IPS-15b (cell line): ENCODE results near the gene LGALS9B.
"Not testable (repeated sequence)": the region's sequence is repeated elsewhere in the genome, so short reads cannot be mapped to it uniquely, and the experiment has no call there.

Experiments
- H3K27me3 ChIP-seq: one replicate; pipeline ENCODE4 v1.6.1; 2013; ENCODE audit warnings: low read length; ENCODE audit not compliant: control insufficient read depth, insufficient read depth
- H3K36me3 ChIP-seq: one replicate; pipeline ENCODE4 v1.6.1; 2013; ENCODE audit warnings: low read length; ENCODE audit not compliant: control insufficient read depth, insufficient read depth
- H3K4me1 ChIP-seq: one replicate; pipeline ENCODE4 v1.6.1; 2013; ENCODE audit warnings: mild to moderate bottlenecking, low read length; ENCODE audit not compliant: control insufficient read depth, insufficient read depth
- H3K4me3 ChIP-seq: one replicate; pipeline ENCODE4 v1.5.1; 2013; ENCODE audit warnings: low read depth, low read length
- H3K9ac ChIP-seq: one replicate; pipeline ENCODE4 v1.6.1; 2013; ENCODE audit warnings: low read depth, mild to moderate bottlenecking, low read length
- H3K9me3 ChIP-seq: one replicate; pipeline ENCODE4 v1.6.1; 2013; ENCODE audit warnings: mild to moderate bottlenecking, low read length; ENCODE audit not compliant: control insufficient read depth, insufficient read depth

The LGALS9B gene

DNA sequence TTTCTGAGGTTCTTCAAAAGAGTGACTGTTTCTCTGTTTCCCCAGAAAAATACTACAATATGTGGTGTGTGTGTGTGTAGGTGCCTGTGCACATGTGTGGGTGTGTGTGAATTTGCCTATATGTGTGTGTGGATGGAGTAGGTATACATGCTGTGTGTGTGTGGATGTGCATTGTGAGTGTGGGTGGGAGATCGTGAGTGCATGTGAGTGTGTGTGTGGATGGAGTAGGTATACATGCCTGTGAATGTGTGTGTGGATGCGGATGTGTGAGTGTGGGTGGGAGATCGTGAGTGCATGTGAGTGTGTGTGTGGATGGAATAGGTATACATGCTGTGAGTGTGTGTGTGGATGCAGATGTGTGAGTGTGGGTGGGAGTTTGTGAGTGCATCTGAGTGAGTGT, 32.2 kb downstream of the LGALS9B start:
- H3K4me3 ChIP-seq: not testable (repeated sequence)

DNA sequence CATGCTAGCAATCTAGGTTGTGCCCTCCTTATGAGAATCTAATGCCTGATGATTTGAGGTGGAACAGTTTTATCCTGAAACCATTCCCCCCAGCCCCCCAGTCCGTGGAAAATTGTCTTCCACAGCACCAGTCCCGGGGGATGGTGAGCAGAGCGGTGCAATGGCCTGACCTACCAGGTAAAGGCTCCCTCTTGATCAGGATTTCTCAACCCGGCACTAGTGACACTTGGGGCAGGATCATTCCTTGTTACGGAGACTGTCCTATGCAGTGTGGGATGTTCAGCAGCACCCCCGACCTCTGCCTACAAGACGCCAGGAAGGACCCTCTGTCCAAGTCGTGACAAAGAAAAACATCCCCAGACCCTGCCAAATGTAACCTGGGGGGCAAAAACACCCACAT, 34.0 kb downstream of the LGALS9B start:
- not testable (repeated sequence) for H3K36me3 ChIP-seq, H3K9ac ChIP-seq, H3K27me3 ChIP-seq, H3K9me3 ChIP-seq, H3K4me1 ChIP-seq, H3K4me3 ChIP-seq

More for the DNA sequence above, 32.2 kb downstream of the LGALS9B start:
- not testable (repeated sequence) for H3K9me3 ChIP-seq, H3K27me3 ChIP-seq, H3K4me1 ChIP-seq, H3K36me3 ChIP-seq, H3K9ac ChIP-seq

DNA sequence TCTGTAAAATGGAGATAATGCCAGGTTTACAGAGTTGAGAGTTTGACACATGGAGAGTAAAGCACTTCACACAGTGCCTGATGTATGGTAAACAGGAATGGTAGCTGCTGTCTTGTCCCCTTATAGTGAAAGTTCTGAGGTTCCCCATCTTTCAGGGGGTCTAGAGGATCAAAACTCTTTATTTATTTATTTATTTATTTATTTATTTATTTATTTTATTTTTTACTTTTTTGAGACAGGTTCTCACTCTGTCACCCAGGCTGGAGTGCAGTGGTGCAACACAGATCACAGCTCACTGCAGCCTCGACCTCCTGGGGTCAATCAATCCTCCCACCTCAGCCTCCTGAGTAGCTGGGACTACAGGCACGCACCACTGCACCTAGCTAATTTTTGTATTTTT, 40.1 kb downstream of the LGALS9B start:
- H3K9ac ChIP-seq, H3K27me3 ChIP-seq: not testable (repeated sequence)

DNA sequence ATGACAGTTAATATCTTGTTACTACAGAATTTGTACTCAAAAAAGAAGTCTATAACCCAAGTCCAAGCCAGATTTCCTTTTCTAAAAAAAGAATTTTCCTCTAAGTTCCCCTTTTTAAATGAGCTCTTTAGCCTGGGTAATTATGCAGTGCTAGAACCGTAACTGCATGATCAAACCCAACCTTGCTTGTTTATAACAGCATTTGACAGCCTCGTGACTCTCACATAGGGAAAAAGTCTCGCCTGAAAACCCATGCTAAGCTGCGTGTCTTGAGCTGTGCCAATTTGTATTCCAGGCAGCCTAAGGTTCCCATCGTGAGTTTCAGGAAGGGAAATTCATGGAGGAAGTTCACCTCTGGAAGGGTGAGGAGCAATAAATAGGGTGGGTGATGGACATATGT, 44.5 kb downstream of the LGALS9B start:
- H3K4me1 ChIP-seq, H3K4me3 ChIP-seq, H3K9me3 ChIP-seq, H3K9ac ChIP-seq, H3K36me3 ChIP-seq, H3K27me3 ChIP-seq: not testable (repeated sequence)

More for the DNA sequence above, 40.1 kb downstream of the LGALS9B start:
- not testable (repeated sequence) for H3K36me3 ChIP-seq, H3K4me1 ChIP-seq, H3K4me3 ChIP-seq, H3K9me3 ChIP-seq

DNA sequence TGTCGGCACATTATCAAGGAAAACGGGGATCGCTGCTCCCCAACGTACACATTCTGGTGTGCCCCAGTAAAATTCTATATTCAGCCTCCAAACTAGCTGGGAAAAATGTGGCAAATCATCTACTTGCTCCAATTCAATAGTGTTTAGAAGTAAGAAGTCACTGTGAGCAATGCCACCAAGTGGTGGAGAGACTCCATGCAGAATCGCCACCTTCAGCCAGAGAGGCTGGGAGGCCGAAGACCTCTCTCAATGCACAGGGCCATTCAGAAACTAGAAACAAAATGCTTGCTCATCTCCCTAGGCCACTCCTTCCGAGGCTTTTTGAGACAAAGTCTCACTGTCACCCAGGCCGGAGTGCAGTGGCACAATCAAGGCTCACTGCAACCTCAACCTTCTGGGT, 48.5 kb downstream of the LGALS9B start:
- H3K27me3 ChIP-seq, H3K36me3 ChIP-seq: not testable (repeated sequence)

DNA sequence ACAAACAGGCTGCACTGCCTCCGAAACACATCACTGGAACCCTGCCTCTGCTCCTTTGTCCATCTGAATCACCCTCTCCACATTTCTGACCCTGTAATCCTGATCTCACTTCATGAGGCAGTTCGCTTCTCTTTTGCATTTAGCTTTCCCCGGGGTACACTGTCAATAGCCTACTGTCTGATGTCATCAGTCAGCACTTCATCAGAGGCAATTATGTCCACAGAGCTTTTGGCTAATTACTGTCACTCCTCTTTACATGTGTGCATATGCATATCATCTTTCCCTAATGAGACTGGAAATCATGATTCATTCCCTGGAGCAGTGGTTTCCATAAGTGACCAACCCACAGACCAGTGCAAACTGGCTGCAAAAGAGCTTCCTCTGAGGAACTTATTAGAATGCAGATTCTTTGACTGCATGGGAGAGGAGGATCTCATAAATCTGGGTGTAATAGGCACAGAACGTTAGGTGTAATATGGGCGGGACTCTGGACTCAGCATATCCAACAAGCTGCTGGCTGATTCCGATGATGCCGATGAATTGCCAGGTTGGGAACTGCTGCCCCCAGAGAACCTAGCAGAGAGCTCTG, 49.8 kb downstream of the LGALS9B start:
- not testable (repeated sequence) for H3K9me3 ChIP-seq, H3K27me3 ChIP-seq, H3K36me3 ChIP-seq, H3K4me3 ChIP-seq, H3K9ac ChIP-seq, H3K4me1 ChIP-seq

More for the DNA sequence above, 48.5 kb downstream of the LGALS9B start:
- not testable (repeated sequence) for H3K9ac ChIP-seq, H3K9me3 ChIP-seq, H3K4me1 ChIP-seq, H3K4me3 ChIP-seq

DNA sequence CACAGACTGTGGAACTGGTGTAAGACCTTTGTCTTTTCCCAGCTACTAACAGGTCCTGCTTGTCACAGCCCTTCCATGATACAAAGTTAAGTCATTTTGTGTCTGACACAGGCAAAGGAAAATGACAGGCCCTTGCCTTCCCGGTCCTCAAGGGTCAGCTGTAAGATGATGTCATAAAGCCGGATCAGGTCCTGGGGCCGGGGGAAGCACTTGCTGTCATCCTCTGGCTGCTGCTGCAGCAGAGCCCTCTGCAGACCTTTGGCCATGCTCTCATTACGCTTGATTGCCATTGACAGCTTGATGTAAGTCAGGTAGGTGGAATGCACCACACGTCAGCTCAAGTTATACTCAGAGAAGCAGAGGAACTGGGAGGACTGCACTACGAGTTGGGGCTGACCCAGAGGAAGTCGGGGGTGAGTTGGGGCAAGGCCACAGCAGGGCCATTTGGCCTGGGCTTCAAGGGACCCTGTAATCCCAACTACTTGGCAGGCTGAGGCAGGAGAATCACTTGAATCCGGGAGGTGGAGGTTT, 50.9 kb downstream of the LGALS9B start:
- not testable (repeated sequence) for H3K9me3 ChIP-seq, H3K4me1 ChIP-seq, H3K4me3 ChIP-seq, H3K9ac ChIP-seq, H3K27me3 ChIP-seq, H3K36me3 ChIP-seq

DNA sequence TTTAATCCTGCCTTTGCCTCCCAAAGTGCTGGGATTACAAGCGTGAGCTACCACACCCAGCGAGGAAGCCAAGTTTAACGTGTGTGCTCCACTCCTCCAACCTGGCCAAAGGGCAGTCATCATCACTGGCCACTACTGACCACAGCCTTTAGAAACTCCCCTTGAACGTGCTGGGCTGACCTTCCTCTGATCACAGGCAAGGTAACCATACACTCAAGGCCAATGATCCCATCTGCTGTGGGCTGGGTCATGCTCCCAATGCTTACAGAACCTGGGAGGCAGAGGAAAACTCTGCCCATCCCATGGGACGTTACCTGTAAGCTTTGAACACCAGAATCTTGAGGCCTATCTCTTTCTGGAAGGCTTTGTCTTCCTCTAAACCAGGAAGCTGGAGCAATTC, 51.9 kb downstream of the LGALS9B start:
- H3K4me3 ChIP-seq, H3K36me3 ChIP-seq, H3K4me1 ChIP-seq, H3K9ac ChIP-seq, H3K27me3 ChIP-seq, H3K9me3 ChIP-seq: not testable (repeated sequence)

DNA sequence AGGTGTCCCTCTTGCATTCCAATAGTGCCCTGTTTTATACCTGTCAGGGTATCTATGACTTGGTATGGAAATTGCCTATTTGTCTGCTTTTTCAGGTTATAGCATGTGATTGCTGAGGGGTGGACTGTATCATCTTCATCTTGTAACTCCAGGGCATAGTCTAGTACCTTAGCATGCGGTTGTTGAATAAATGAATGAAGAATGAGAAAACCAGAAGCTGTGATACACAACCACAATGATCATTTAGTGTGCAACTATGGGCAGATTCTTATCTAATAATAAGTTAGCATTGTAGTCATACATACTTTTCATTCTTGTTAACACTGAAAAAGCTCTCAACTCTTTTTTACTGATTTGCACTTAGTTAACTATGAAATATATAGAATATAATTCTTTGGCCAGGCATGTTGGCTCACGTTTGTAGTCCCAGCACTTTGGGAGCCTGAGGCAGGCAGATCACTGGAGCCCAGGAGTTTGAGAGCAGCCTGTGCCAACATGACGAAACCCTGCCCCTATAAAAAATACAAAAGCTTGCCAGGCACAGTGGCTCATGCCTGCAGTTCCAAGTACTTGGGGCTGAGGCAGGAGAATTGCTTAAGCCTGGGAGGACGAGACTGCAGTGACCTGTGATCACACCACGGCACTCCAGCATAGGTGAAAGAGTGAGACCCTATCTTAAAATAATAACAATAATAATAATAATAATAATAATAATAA, 65.9 kb downstream of the LGALS9B start:
- not testable (repeated sequence) for H3K27me3 ChIP-seq, H3K36me3 ChIP-seq, H3K9me3 ChIP-seq, H3K9ac ChIP-seq, H3K4me3 ChIP-seq, H3K4me1 ChIP-seq

DNA sequence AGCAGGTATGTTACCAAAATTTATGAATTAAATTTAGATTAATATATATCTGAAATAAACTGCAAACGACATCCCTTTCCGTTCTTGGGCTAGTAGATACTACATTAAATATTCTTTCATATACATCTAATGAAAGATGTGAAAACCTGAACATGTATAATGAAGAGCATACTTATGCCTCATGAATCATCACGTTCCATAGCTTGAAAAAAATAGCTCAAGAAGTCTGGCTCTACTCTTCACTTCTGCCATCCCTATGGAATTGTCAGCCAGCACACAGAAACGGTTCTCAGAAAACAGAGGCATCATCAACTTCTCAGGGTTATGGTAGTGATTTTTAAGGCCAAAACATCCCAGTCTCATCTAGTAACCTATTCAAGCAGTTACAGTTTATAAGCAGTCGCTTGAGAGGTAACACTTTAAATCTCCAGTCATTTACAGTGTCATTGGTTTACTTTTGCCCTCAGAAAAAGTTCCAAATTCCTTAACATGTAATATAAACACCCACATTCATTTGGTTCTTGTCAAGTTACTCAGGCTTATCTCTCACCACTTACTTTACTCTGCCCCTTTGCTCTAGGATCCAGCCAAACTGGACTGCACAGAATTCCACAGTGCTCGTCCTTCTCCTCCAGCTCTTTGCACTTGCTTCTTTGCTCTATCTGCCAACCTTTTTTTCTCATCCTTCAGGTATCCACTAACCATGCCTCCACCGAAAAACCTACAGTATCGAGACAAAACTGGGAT, 66.6 kb downstream of the LGALS9B start:
- H3K9ac ChIP-seq, H3K4me3 ChIP-seq, H3K4me1 ChIP-seq, H3K36me3 ChIP-seq, H3K27me3 ChIP-seq, H3K9me3 ChIP-seq: not testable (repeated sequence)
